Ovary (tissue), 9 donors: ENCODE measurements around the gene PSME3. TPM values are rescaled to one million over a fixed set of nuclear protein-coding genes. Genes with fewer than 3 reads are reported as not detected.
"Not testable (repeated sequence)": the region's sequence is repeated elsewhere in the genome, so short reads cannot be mapped to it uniquely, and the experiment has no call there.

ENCODE experiments used
- DNase-seq, 5 donors: peaks; one replicate each; pipeline ENCODE4 v3.0.0-alpha.2; 2019 to 2020
- H3K27ac ChIP-seq, 2 donors: fragments of 200-600 bp; one replicate each; pipeline versions ENCODE4 v1.5.1 to v1.8.0; 2019 to 2022
- H3K27me3 ChIP-seq: fragments of 200-600 bp; one replicate; pipeline ENCODE4 v1.8.0; 2022
- H3K36me3 ChIP-seq: fragments of 200-600 bp; sonication (generic); one replicate; pipeline ENCODE4 v1.5.1; 2019
- H3K4me1 ChIP-seq: one replicate; pipeline ENCODE4 v1.8.1; 2013; ENCODE audit warnings: mild to moderate bottlenecking, moderate library complexity; ENCODE audit not compliant: insufficient read depth
- H3K4me3 ChIP-seq: fragments of 200-600 bp; sonication (generic); one replicate; pipeline ENCODE4 v1.5.1; 2017
- H3K9me3 ChIP-seq, 2 donors: fragments of 200-600 bp in 1 of 2; sonication (generic) in 1 of 2; one replicate each; pipeline versions ENCODE4 v1.5.1 to v1.8.1; 2013 to 2019; ENCODE audit warnings: mild to moderate bottlenecking in 1 of 2, moderate library complexity in 1 of 2
- CTCF ChIP-seq, 3 donors: fragments of 450-650 bp in 2 of 3; fragments of 200-600 bp in 1 of 3; IDR thresholded peaks; one replicate each; pipeline versions ENCODE4 v1.5.1 to v1.8.0; 2016 to 2022; ENCODE audit warnings: antibody characterized with exemption in 3 of 3, mild to moderate bottlenecking in 1 of 3
- EP300 ChIP-seq: sonication (generic); formaldehyde crosslinking; IDR thresholded peaks from one replicate; pipeline ENCODE4 v1.6.1; 2017; ENCODE audit warnings: antibody characterized with exemption
- POLR2A ChIP-seq: fragments of 450-650 bp; IDR thresholded peaks from one replicate; pipeline ENCODE4 v1.6.1; 2017; ENCODE audit warnings: antibody characterized with exemption, mild to moderate bottlenecking, moderate library complexity
- WGBS, 3 donors: extraction: QIAGEN DNeasy Blood & Tissue Kit in 1 of 3; methylation state at CpG; one replicate each; pipeline versions ENCODE4 v1.1.5 to v1.1.7; 2013 to 2017; 5-methylcytosine and 5-hydroxymethylcytosine counted together
- intact Hi-C, 4 donors: fragments of 100-400 bp; cut with DNase I; formaldehyde crosslinking; loops; one replicate each; pipeline versions ENCODE4 v1.11.0 to v1.15.1; 2022 to 2023
- polyA plus RNA-seq, 2 donors: library from polyadenylated mRNA; stranded (reverse); fragments of 200-250 nt in 1 of 2; fragments of 350-450 nt in 1 of 2; fragmentation: Illumina TruSeq in 1 of 2; extraction: RNeasy Lipid Tissue Mini Kit (QIAGEN cat#74804) in 1 of 2; gene quantifications; one replicate each; pipeline ENCODE4 v1.2.3, GENCODE V29; 2013 to 2014
- total RNA-seq, 7 donors: library from RNA; depleted of rRNA in 2 of 7; stranded (reverse); fragments of >200 nt in 2 of 7; fragmentation: NEBNext Ultra II Directional in 3 of 7; extraction: Animal tissue kit (Norgen Biotek cat#: 25700) in 3 of 7; gene quantifications; one replicate each; pipeline versions ENCODE4 v1.1.0 to v1.2.4, GENCODE V29; 2016 to 2023
- donor health status: DM: no; HTN: no; CAD: no; lungs with moderate emphysema.
- donor health status: DM: no; HTN: no; CAD: no.
- donor health status: Bipolar disorder and iron deficiency.
- donor health status: DM: yes; HTN: yes; CAD: no.
- donor health status: DM: no; HTN: no; CAD: no.
- donor health status: DM: yes; HTN: yes; CAD: no.

PSME3 gene
- total and polyA plus RNA-seq, 9 donors = 28.6 to 118 (median 61.9) TPM

- WGBS, 3 donors = 91 to 97% (median 95%) methylated on average over 1 of the region's 1 CpG
- Histone ChIP-seq H3K27ac (no peak overlapping the region), H3K4me3 (no peak overlapping the region), H3K36me3 (no peaks in the 10 kb centered on the region), H3K4me1 (peaks cover 2% of the 10 kb centered on the region), H3K27me3 (no peaks in the 10 kb centered on the region), H3K9me3 (no peaks in the 10 kb centered on the region)
- no peak for DNase-seq
- intact Hi-C loops = loop anchor here in 1 of 4 donors (10.0 kb wide), 1 partner anchor 637 kb away; no protein-coding TSS in a partner anchor
- TF ChIP-seq EP300 (no peak), POLR2A (no peak)
These were observed 24.2 kb downstream of the PSME3 start for GRCh38 chr17:42857389-42857788.

GRCh38 chr17:42865638-42866094, 32.5 kb downstream of the PSME3 start:
- H3K9me3 ChIP-seq = no peaks in the 10 kb centered on the region
- no peak overlapping the region for H3K27ac ChIP-seq
- TF ChIP-seq EP300 (no peak), POLR2A (no peak), CTCF (IDR thresholded peaks at IDR 0.05) (no peak)
- H3K27me3 ChIP-seq = no peaks in the 10 kb centered on the region
- intact Hi-C loops = no loop called here
- no peak overlapping the region for H3K4me3 ChIP-seq
- 77 to 84% (median 83%) methylated on average over 7 of the region's 7 CpGs for whole genome bisulfite sequencing, 3 donors
- no peaks in the 10 kb centered on the region for H3K36me3 ChIP-seq
- no peak for DNase-seq
- no peaks in the 10 kb centered on the region for H3K4me1 ChIP-seq

GRCh38 chr17:42866216-42866615, 33.0 kb downstream of the PSME3 start:
- no peak for DNase-seq
- no peaks in the 10 kb centered on the region for H3K9me3 ChIP-seq
- 81 to 92% (median 84%) methylated on average over 4 of the region's 4 CpGs for WGBS, 3 donors
- H3K4me3 ChIP-seq = no peak overlapping the region
- TF ChIP-seq EP300 (no peak), POLR2A (no peak), CTCF (IDR thresholded peaks at IDR 0.05) (no peak)
- intact Hi-C loops = no loop called here
- no peaks in the 10 kb centered on the region for H3K27me3 ChIP-seq
- no peaks in the 10 kb centered on the region for H3K36me3 ChIP-seq
- no peak overlapping the region for H3K27ac ChIP-seq
- H3K4me1 ChIP-seq = no peaks in the 10 kb centered on the region

- Histone ChIP-seq H3K9me3 (no peaks in the 10 kb centered on the region), H3K4me3 (no peak overlapping the region), H3K4me1 (no peaks in the 10 kb centered on the region), H3K27me3 (no peaks in the 10 kb centered on the region), H3K36me3 (no peaks in the 10 kb centered on the region), H3K27ac (no peak overlapping the region)
- no peak for DNase-seq
- TF ChIP-seq EP300 (no peak), CTCF (IDR thresholded peaks at IDR 0.05) (no peak), POLR2A (no peak)
- intact Hi-C loops = no loop called here
- WGBS, 3 donors = 40 to 58% (median 52%) methylated on average over 11 to 12 of the region's 12 CpGs
These were observed 33.7 kb downstream of the PSME3 start for GRCh38 chr17:42866631-42867575.

- H3K27ac ChIP-seq, H3K27me3 ChIP-seq, H3K36me3 ChIP-seq, H3K9me3 ChIP-seq, DNase-seq, H3K4me3 ChIP-seq, intact Hi-C loops, H3K4me1 ChIP-seq: not testable (repeated sequence)
- 89 to 93% (median 90%) methylated on average over 13 to 21 of the region's 21 CpGs for WGBS, 3 donors
These were observed 34.6 kb downstream of the PSME3 start for GRCh38 chr17:42867694-42868261.
